COR-L47 (cell line): ENCODE measurements around the gene NEK11.

Source experiments
- DNase-seq: peaks from one replicate; lab custom pipeline; 2025; lab: John Stamatoyannopoulos, UW

NEK11 gene

DNA sequence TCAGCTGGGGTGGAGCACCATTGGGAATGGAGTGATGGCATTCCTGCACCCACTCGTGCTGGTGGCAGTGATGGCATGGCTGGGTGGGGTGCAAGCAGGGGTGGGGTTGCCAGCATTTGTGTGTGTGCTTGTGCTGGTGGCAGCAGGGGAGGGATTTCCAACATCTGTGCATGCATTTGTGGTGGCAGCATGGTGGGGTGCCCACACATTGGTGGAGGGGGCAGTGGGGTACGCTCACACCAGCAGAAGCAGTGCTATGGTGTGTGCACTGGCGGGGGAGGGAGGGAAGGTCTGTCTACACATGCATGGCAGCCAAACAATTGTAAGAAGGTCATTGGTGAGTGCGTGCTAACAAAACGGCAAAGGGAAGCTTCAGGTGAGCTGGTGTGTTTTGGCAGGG, 278.2 kb downstream of the NEK11 start:
- DNase-seq, result no peak

DNA sequence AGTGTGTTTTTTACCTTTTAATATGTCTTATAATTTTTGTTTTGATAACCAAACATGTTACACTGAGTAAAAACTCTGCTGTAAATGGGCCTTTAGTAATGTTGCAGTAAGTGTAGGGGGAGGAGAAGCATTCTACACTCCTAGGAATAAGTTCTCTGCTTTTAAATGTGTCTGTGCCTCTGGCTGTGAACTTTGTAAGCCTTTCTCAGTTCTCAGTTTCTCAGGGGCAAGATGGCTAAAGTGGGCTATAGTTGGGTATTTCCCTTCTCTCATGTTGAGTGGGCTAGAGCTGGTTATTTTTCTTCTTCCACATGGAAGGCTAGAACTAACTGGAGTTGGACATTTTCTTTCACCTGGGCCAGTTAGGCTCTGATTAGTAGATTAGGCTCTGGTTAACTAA, 279.6 kb downstream of the NEK11 start:
- no peak for DNase-seq

DNA sequence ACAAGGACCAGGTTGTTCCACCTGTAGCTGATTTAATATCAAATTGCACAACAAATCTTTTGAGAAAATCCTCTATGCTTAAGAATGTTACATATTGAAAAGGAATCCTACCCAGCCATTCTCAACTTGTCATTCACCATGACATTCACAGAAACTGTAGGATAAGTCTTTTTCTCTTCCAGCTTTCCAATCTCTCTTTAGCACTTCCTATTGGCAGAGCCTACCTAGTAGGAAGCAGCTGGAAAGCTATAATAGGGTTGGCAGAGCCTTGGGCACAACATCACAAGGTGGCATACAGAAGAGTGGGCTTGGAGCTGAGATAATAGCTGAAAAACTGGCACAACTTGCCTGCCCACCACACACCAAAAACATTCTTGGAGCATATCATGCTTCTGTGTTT, 287.6 kb downstream of the NEK11 start:
- no peak for DNase-seq

DNA sequence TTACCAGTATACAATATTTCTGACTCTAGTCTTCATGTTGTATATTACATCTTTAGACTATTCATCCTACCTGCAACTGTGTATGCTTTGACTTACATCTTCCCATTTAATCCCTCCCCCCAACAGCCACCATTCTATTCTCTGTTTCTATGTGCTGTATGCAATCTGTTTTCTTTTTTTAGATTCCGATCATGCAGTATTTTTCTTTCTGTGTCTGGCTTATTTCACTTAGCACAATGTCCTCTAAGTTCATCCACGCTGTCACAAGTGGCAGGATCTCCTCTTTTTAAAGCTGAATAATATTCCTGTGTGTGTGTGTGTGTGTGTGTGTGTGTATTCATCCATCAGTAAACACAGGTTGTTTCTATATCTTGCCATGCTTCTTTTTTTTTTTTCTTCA, 288.5 kb downstream of the NEK11 start:
- no peak for DNase-seq

DNA sequence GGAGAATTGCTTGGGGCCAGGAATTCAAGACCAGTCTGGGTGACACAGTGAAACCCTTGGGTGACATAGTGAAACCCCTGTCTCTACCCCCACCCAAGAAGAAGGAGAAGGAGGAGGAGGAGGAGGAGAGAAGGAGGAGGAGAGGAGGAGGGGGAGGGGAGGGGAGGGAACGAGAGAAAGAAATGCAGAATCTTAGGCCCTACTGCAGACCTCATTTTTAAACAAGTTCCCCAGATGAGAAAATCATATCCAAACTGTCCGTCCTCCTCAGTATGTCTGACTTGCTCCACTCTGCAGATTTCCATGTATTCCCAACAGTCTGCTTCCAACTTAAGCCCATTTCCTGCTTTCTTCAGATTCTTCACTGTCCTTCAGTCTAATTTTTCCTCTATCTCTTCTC, 291.0 kb downstream of the NEK11 start:
- DNase-seq, result no peak

DNA sequence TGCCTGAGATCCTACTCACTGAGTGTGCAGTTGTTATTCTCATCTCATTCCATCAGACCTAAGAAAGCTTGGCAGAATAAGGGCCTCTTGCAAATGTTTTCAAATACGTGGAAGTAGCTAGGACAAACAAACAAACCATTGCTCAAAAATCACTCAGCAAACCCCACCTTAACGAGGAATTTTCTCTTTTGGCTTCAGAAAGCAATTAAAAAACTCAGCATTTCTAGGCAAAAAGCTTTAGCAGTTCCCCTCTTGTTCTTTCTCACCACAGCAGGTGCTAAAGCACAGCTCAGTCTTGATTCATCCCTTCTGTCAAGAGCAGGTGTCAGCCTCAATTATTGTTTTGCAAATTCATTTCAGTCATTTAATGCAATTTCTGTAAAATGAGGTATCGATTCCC, 296.3 kb downstream of the NEK11 start:
- no peak for DNase-seq

DNA sequence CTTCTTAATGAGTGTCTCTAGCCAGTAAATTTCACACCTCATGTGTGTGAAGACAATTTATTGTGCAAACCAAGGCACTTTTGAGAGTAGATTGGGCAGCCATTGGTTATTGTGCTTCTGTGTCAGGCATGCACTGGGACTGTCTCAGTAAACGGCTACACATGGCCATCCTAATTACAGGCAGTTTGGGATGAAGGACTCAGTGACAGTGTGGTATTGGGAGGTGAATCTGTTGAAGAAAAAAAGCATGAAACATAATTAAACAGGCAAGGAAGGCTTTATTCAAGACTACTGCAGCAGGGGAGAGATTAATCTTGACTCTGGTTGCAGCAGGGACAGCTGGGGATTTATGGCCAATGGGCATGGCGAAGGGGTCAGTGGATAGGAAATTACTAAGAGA, 297.1 kb downstream of the NEK11 start:
- DNase-seq, result no peak

DNA sequence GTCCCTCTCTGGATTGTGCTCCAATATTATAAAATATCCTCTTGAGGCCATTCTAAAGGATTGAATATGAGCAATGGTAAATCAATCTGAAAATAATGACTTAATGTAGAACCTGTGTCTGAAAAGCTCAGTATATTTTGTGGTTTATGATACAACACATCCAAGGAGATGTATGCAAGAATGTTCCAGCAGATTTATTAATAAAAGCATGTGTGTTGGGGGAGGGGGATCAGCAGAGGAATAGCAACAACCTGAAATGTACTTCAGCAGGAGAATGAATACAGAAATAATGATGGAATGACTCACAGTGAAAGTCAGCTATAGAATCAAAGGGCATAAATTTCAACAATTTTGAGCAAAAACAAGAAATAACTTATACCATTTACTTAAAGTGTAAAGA, 298.2 kb downstream of the NEK11 start:
- DNase-seq, result no peak

DNA sequence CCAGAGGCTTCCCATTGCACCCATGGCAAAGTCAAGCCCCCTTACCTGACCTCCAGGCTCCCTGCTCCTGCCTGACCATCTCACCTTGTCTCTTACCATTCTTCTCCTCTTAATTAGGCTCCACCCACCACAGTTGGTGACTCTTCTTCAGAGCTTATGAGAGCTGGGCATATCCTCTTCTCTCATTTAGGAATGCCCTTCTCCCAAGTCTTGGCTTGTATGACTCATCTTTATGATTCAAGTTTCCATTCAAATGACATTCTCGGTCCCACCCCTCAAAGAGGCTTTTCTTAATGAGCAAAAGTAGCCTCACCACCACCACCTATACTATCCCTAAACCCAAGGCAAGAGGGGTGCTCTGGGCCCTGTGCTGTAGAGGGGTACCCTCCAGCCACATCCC, 299.6 kb downstream of the NEK11 start:
- DNase-seq, result no peak

DNA sequence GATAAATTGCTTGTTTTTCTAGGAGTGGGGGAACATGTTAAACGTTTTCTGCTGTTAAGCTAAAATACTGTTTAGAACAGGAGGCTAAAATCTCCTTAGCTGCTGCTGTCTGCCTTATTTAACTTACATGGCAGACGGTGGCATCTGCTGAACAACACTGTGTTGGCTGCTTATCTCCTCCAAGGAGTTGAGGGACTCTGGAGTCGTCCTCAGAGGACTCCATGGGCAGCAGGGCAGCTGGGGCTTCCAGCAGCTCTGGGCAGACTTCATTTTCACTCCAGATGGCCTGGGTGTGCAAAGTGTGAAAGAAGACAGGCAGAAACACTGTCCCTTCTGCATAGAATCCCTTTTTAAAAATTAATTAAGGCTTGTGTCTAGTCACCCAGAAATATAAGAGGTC, 302.0 kb downstream of the NEK11 start:
- no peak for DNase-seq

DNA sequence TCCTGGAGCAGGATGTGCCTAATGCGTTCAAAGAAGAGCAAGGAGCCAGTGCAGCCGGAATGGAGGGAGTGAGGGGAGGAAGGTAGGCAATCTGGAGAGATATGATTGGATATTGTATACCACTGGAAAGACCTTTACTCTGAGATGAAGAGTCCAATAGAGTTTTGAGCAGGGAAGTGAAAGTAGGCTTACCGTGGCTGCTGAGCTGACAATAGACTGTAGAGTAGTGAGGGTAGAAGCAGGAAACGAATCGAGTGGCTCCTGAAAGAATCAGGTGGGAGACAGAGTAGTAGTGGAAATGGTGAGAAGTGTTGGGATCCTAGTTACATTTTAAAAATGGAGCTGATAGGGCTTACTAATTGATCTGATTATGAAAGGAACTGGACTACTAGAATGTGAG, 303.1 kb downstream of the NEK11 start:
- no peak for DNase-seq

DNA sequence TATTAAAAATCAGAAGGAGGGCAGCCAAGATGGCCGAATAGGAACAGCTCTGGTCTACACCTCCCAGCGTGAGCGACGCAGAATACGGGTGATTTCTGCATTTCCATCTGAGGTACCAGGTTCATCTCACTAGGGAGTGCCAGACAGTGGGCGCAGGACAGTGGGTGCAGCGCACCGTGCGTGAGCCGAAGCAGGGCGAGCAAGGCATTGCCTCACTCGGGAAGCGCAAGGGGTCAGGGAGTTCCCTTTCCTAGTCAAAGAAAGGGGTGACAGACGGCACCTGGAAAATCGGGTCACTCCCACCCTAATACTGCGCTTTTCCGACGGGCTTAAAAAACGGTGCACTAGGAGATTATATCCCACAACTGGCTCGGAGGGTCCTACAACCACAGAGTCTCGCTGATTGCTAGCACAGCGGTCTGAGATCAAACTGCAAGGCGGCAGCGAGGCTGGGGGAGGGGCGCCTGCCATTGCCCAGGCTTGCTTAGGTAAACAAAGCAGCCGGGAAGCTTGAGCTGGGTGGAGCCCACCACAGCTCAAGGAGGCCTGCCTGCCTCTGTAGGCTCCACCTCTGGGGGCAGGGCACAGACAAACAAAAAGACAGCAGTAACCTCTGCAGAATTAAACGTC, 304.9 kb downstream of the NEK11 start:
- peak; percentile 2 for DNase-seq

DNA sequence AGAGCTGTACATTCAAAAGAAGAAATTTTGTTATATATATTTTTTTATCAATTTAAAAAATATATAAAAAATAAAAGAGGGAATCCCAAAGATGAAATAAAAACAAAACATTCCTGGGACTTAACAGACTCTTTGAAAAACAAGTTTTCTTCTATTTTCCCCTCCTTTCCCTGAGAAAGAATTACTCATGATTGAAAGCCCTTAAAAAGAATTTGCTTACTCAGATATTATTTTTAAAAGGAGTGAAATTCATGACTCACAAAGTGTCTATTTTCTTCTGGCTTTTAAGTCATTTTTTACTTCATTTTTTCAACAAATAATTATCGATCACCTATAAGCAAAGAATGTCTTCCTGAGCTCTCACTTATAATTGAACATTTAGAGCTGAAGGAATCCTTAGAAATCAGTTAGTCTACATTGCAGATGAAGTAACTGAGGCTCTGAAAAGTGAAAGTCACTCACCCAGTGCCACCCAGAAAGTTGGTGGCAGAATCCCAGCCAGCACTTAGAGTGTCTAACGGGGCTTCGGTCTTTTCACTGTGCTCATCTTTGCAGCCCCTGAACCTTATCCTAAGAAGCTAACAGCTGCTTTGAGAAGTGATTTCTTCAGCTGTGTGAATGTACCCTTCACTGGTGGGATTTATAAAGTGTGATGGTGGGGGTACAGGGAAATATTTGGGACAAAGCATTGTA, 312.4 kb downstream of the NEK11 start:
- DNase-seq, result no peak

DNA sequence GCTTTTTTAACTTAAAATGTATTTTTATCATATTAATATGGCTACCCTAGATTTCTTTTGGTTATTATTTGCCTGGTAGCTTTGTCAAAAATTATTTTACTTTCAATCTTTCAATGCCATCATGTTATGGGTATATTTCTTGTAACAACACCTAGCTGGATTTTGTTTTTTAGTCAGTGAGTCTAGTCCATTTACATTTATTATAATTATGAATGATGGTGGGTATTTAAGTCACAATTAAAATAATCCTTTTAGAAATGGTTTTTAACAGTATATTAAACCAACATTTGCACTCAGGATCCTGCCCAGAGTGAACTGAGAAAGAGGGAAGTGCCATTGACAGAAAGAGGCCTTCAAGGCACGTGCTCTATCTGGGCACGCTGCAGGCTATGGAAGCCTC, 315.1 kb downstream of the NEK11 start:
- DNase-seq, result no peak

DNA sequence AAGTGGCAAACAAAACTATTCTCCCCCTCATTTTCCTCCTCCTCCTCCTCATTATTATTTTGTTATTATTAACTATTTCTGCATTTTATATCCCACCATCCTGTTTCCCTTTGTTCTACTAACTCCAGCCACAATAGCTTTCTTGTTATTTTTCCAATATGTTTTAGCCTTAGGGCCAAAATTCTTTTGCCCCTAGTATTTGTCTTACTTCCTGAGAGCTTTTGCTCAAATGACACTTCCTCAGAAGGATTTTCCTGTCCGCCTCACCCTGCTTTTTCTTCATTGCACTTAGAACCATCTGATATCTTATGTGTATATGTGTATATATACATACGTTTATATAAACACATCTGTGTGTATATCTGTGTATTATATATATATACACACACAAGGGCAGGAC, 322.2 kb downstream of the NEK11 start:
- no peak for DNase-seq

DNA sequence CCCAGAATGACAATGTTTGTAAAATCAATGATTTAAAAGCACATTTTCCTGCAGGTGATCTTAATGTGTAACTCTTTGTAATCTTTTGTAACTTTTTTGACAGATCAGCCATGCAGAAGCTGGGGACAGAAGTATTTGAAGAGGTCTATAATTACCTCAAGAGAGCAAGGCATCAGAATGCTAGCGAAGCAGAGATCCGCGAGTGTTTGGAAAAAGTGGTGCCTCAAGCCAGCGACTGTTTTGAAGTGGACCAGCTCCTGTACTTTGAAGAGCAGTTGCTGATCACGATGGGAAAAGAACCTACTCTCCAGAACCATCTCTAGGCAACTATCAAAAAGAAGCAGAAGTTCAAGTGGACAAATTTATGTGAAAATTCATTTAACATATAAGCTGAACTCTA, 322.8 kb downstream of the NEK11 start:
- DNase-seq, result no peak

DNA sequence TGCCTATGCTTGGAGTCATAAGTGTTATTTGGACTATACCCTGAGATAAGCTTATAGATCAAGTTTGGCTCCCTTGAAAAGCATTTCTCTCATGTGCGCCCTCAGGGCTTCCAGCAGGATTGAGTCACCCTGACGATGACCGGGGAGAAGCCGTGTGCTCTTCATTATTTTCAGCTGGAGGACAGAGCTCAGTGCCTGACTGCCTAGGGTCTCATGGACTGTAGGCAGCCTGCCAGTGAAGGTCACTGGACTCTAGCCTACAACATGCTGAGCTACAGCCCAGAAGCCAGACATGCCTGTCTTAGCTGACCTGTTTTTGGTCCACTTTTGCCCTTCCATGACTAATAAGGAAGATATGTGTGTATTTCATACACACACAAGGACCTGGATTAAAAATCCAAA, 323.3 kb downstream of the NEK11 start:
- no peak for DNase-seq

DNA sequence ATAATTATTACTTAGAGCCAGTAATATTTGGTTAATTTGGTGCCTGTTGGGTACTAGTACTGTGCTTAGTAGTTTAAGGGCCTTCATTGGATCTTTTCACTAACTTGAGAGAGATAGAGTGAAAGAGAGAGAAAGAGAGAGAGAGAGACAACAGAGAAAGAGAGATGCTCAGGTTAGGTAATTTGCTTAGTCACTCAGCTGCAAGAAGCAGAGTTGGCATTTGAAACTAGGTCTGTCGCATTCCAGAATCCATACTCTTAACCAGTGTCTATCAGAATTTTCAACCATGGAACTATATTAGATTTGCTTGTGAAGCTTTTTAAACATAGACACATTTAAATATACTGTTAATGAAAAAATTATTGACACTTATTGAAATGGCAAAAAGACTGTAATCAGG, 323.8 kb downstream of the NEK11 start:
- DNase-seq, result no peak

DNA sequence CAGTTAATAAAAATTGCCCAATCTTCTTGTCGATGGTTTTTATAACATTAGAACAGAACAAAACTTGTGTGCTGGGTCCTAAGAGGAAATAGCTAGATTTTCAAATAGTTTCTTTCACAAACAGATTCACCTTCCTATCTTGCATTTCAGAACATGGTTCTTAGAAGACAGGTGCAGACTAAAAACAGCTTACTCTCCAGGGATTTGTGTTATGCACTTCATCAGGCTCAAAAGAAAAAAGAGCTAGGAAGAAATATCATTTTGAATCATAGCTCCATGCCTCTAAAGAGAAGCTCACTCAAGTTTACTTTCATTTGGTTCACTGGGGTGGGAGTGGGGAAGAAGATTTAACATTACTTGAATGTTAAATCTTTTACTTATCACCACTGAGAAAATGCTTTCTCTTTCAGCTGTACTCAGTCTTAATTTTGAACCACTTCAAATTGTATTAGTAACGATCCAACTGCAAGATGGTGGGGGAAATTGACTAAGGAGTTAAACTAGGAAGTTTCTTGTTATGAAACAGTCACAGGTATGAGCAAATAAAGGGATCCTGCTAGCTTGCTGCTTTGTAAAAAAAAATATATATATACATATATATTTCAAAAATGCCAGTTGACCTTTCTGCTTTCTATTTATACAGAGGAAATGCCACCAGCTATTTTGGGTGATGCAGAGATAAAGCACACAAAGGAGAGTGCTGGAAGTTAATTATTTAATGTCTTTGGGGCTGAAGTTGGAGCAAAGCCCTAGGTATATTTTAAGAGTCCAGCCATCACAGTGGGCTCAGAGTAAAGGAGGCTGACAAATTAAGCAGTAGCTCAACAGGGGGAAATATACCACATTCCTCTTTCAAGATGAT, 326.6 kb downstream of the NEK11 start:
- no peak for DNase-seq

DNA sequence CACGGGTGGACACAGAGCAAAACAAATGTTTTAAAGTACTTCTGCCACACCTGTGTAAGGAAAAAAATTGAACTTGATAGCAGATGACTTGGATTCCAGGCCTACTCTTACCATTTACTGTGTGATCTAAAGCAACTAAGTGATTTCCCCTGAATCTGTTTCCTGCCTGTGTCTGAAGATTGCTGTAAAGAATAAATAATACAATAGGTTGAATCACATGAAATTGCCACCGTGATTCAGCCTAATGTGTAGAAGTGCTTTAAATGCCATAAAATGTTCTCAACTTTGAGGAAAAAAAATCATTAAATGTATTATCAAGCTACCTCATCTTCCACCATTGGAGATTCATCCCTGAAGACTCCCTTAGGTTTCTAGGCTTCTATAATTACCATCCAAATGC, 327.3 kb downstream of the NEK11 start:
- DNase-seq, result no peak

DNA sequence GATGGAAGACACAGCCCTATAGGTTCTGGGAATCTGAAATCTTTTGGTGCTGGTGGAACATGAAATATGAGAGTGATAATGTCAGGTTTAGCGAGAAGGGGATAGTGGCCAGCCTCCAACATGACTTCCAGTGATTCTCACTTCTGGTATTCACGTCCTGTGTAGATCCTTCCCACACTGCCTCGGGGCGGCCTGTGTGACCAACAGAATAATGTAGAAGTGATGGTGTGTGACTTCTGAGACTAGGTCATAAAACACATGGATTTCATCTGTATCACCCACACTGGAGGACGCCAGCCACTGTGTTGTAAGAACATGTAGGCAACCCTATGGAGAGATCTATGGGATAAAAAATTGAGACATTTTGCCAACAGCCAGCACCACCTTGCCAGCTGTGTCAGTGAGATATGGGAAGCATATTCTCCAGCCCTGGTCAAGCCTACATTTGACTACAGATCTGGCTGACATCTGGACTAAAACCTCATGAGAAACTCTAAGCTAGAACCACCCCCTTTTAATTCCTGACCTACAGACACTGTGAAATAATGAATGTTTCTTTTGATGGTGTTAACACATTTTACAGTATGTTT, 329.4 kb downstream of the NEK11 start:
- DNase-seq, result no peak

DNA sequence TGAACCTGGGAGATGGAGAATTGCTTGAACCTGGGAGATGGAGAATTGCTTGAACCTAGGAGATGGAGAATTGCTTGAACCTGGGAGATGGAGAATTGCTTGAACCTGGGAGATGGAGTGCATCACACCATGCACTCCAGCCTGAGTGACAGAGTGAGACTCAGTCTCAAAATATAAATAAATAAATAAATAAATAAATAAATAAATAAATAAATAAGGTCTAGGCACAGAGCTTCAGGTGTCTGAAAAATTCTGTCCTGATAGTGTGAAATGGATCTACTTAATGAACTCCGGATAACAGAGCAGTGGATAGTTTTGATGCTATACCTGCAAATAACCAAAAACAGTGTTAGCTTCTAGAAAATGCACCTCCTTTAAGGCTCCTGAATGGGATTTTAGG, 330.6 kb downstream of the NEK11 start:
- DNase-seq, result no peak

DNA sequence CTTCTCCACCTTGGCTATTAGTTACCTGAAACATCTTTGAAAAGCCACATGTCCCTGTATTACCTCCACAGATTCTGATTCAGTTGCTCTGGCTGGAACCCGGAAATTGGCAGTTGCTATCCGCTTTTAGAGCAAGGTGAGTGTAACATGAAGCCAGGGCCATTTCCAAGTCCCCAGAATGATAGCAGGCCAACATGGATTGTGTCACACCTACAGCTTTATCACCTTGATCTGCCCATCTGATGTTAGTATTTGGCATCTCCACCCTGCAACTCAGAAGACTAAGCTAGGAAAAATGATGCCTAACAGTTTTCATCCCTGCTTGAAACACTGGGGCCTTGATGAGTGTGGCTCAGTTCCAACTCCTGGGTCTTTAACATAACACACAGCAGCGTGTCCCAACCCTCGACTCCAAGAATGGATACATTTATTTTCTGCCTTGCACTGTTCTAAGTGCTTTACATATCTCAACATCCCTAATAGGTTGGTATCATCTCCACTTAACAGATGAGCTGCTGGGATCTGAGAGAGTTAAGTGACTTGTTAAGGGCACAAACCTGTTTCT, 333.6 kb downstream of the NEK11 start:
- no peak for DNase-seq
